Fibroblast of lung (primary cell): ENCODE data around the gene SDK1. TPM values are rescaled to one million over a fixed set of nuclear protein-coding genes. Genes with fewer than 3 reads are reported as not detected.
"Not testable (repeated sequence)": the region's sequence is repeated elsewhere in the genome, so short reads cannot be mapped to it uniquely, and the experiment has no call there.

Experiments used
- DNase-seq, 2 donors: peaks; one replicate each; pipeline versions ENCODE4 v3.0.0 to v3.0.0-alpha.2; 2010; ENCODE audit warnings: low read depth in 2 of 2
- H2AFZ ChIP-seq: 2 replicates; pipeline ENCODE4 v1.5.1; 2012; ENCODE audit warnings: low read length, control low read depth, inconsistent platforms
- H3K27ac ChIP-seq: 2 replicates; pipeline ENCODE4 v1.5.1; 2011; ENCODE audit warnings: low read length, control low read depth; ENCODE audit not compliant: insufficient read depth
- H3K27me3 ChIP-seq: 2 replicates; pipeline ENCODE4 v1.5.1; 2011; ENCODE audit warnings: mild to moderate bottlenecking, low read length; ENCODE audit not compliant: control insufficient read depth, insufficient read depth
- H3K36me3 ChIP-seq: 2 replicates; pipeline ENCODE4 v1.5.1; 2011; ENCODE audit warnings: low read length; ENCODE audit not compliant: control insufficient read depth, insufficient read depth
- H3K4me1 ChIP-seq: 2 replicates; pipeline ENCODE4 v1.5.1; 2011; ENCODE audit warnings: low read length; ENCODE audit not compliant: control insufficient read depth, insufficient read depth; ENCODE audit errors: extremely low read depth
- H3K4me2 ChIP-seq: 2 replicates; pipeline ENCODE4 v1.5.1; 2011; ENCODE audit warnings: low read length, control low read depth; ENCODE audit not compliant: insufficient read depth; ENCODE audit errors: extremely low read depth
- H3K4me3 ChIP-seq, 4 experiments: fragments of 200-600 bp in 1 of 4; sonication (generic) in 1 of 4; replicated peaks in 1 of 4; 2 replicates each; pipeline ENCODE4 v1.5.1; 2011 to 2016; ENCODE audit warnings: low read length in 4 of 4, low read depth in 3 of 4, mild to moderate bottlenecking in 3 of 4, control low read depth in 2 of 4, inconsistent platforms in 1 of 4, mixed read lengths in 1 of 4; ENCODE audit not compliant: insufficient read depth in 1 of 4; ENCODE audit errors: control extremely low read depth in 1 of 4
- H3K79me2 ChIP-seq: 2 replicates; pipeline ENCODE4 v1.5.1; 2012; ENCODE audit warnings: mild to moderate bottlenecking, low read length, inconsistent platforms; ENCODE audit not compliant: control insufficient read depth, insufficient read depth
- H3K9ac ChIP-seq: 2 replicates; pipeline ENCODE4 v1.5.1; 2011; ENCODE audit warnings: mild to moderate bottlenecking, low read length, control low read depth; ENCODE audit not compliant: insufficient read depth
- H3K9me3 ChIP-seq: 2 replicates; pipeline ENCODE4 v1.5.1; 2012; ENCODE audit warnings: low read depth, low read length; ENCODE audit not compliant: control insufficient read depth, insufficient read depth
- H4K20me1 ChIP-seq: 2 replicates; pipeline ENCODE4 v1.5.1; 2011; ENCODE audit warnings: low read length; ENCODE audit not compliant: control insufficient read depth, insufficient read depth; ENCODE audit errors: extremely low read depth
- CTCF ChIP-seq, 2 donors: IDR thresholded peaks in 1 of 2; conservative IDR thresholded peaks in 1 of 2; 1 replicate in 1 of 2; 2 replicates in 1 of 2; pipeline ENCODE4 v1.5.1; 2011 to 2012; ENCODE audit warnings: low read length in 2 of 2, control low read depth in 1 of 2, inconsistent platforms in 1 of 2, low read depth in 1 of 2, mild to moderate bottlenecking in 1 of 2
- EZH2 ChIP-seq: IDR thresholded peaks from 2 replicates; pipeline ENCODE4 v1.5.1; 2012; ENCODE audit warnings: low read length, control low read depth, mild to moderate bottlenecking; ENCODE audit errors: missing control alignments
- polyA plus RNA-seq, 2 donors: library from polyadenylated mRNA; depleted of rRNA in 1 of 2; stranded (reverse) in 1 of 2; unstranded in 1 of 2; fragments of >200 nt; gene quantifications; 2 replicates each; pipeline ENCODE4 v1.2.1, GENCODE V29; 2011 to 2012; ENCODE audit warnings: missing spikeins in 1 of 2
- total RNA-seq: library from RNA; depleted of rRNA; stranded (reverse); fragments of >200 nt; gene quantifications from 2 replicates; pipeline ENCODE4 v1.2.1, GENCODE V29; 2014

Gene SDK1
- total and polyA plus RNA-seq, 2 donors (not counting 1 experiment from before 2014, with no cell fraction given): 1.0 to 8.6 TPM

GRCh38 chr7:4091767-4092166 lies 790.7 kb downstream of the SDK1 start:
- Histone ChIP-seq H3K4me3 (no peak overlapping the region), H3K27ac (no peak overlapping the region), H3K27me3 (no peaks in the 10 kb centered on the region), H2AFZ (no peak overlapping the region), H4K20me1 (no peaks in the 10 kb centered on the region), H3K9me3 (no peaks in the 10 kb centered on the region), H3K4me2 (no peak overlapping the region), H3K4me1 (no peaks in the 10 kb centered on the region), H3K36me3 (no peaks in the 10 kb centered on the region), H3K9ac (no peak overlapping the region), H3K79me2 (no peaks in the 10 kb centered on the region)
- TF ChIP-seq CTCF (conservative IDR thresholded peaks at IDR 0.05 in 1 of 2, IDR thresholded peaks at IDR 0.05 in 1 of 2; ENCODE audit: low read depth in 1 of 2, low read length in 2 of 2) (no peak), EZH2 (no peak)
- no peak for DNase-seq

GRCh38 chr7:4093035-4093434 lies 792.0 kb downstream of the SDK1 start:
- Histone ChIP-seq H3K36me3 (no peaks in the 10 kb centered on the region), H4K20me1 (no peaks in the 10 kb centered on the region), H3K27me3 (no peaks in the 10 kb centered on the region), H2AFZ (no peak overlapping the region), H3K4me1 (no peaks in the 10 kb centered on the region), H3K9ac (no peak overlapping the region), H3K79me2 (no peaks in the 10 kb centered on the region), H3K4me2 (no peak overlapping the region), H3K27ac (no peak overlapping the region), H3K9me3 (no peaks in the 10 kb centered on the region), H3K4me3 (no peak overlapping the region)
- TF ChIP-seq EZH2: no peak
- no peak for TF ChIP-seq CTCF (conservative IDR thresholded peaks at IDR 0.05 in 1 of 2, IDR thresholded peaks at IDR 0.05 in 1 of 2; ENCODE audit: low read depth in 1 of 2, low read length in 2 of 2)
- no peak for DNase-seq

- no peak for DNase-seq
- Histone ChIP-seq H2AFZ (no peak overlapping the region), H3K27me3 (no peaks in the 10 kb centered on the region), H4K20me1 (no peaks in the 10 kb centered on the region), H3K4me1 (no peaks in the 10 kb centered on the region), H3K36me3 (no peaks in the 10 kb centered on the region), H3K9me3 (no peaks in the 10 kb centered on the region), H3K79me2 (no peaks in the 10 kb centered on the region), H3K27ac (no peak overlapping the region), H3K9ac (no peak overlapping the region), H3K4me2 (no peak overlapping the region), H3K4me3 (no peak overlapping the region)
- no peak for TF ChIP-seq EZH2
- no peak for TF ChIP-seq CTCF (conservative IDR thresholded peaks at IDR 0.05 in 1 of 2, IDR thresholded peaks at IDR 0.05 in 1 of 2; ENCODE audit: low read depth in 1 of 2, low read length in 2 of 2)
These were observed 792.4 kb downstream of the SDK1 start for GRCh38 chr7:4093483-4093882.

- not testable (repeated sequence) for H3K4me3 ChIP-seq, H4K20me1 ChIP-seq, H3K36me3 ChIP-seq, H3K79me2 ChIP-seq, H3K27me3 ChIP-seq, H2AFZ ChIP-seq, H3K4me1 ChIP-seq, H3K9ac ChIP-seq, H3K9me3 ChIP-seq, H3K27ac ChIP-seq, DNase-seq, H3K4me2 ChIP-seq
These were observed 793.1 kb downstream of the SDK1 start for GRCh38 chr7:4094158-4094557.
